H1 (cell line): ENCODE data around the gene ASAP3. TPM values are rescaled to one million over a fixed set of nuclear protein-coding genes. Genes with fewer than 3 reads are reported as not detected.

Experiments used
- CTCF ChIA-PET: fragments of 300-600 bp; sonication (Branson Sonifier 250); formaldehyde crosslinking; loops from one replicate; lab custom pipeline; 2021; ENCODE audit not compliant: partially characterized antibody; lab: Charles Lee
- POLR2A ChIA-PET: fragments of 300-600 bp; sonication (Branson Sonifier 250); formaldehyde crosslinking; loops from one replicate; lab custom pipeline; 2021; ENCODE audit warnings: inconsistent platforms; ENCODE audit not compliant: partially characterized antibody; lab: Charles Lee
- DNase-seq, 2 experiments: peaks; one replicate each; pipeline versions ENCODE4 v3.0.0 to v3.0.0-alpha.2; 2010 to 2022; ENCODE audit warnings: low spot score in 2 of 2, low read depth in 1 of 2, mixed read lengths in 1 of 2
- FAIRE-seq: peaks from 2 replicates; lab custom pipeline; 2011; peaks lifted over from hg19 to GRCh38; lab: Jason Lieb, UNC
- H2AFZ ChIP-seq: 2 replicates; pipeline ENCODE4 v1.8.1; 2012; ENCODE audit warnings: low read length, inconsistent platforms
- H2AK5ac ChIP-seq: 2 replicates; pipeline ENCODE4 v1.6.1; 2013; ENCODE audit warnings: low read depth, low read length
- H2BK120ac ChIP-seq: replicated peaks from 2 replicates; pipeline ENCODE3; 2013; ENCODE audit warnings: low read depth, low read length, inconsistent platforms
- H2BK12ac ChIP-seq: 2 replicates; pipeline ENCODE4 v1.6.1; 2013; ENCODE audit warnings: low read depth, low read length
- H2BK15ac ChIP-seq: 2 replicates; pipeline ENCODE4 v1.6.1; 2013; ENCODE audit warnings: low read length
- H2BK20ac ChIP-seq: 2 replicates; pipeline ENCODE4 v1.6.1; 2013; ENCODE audit warnings: low read length
- H2BK5ac ChIP-seq: 2 replicates; pipeline ENCODE4 v1.6.1; 2013; ENCODE audit warnings: low read depth, low read length
- H3K14ac ChIP-seq: 2 replicates; pipeline ENCODE4 v1.6.1; 2013; ENCODE audit warnings: inconsistent platforms; ENCODE audit not compliant: insufficient read length
- H3K18ac ChIP-seq: 2 replicates; pipeline ENCODE4 v1.6.1; 2013; ENCODE audit warnings: low read length; ENCODE audit errors: extremely low read depth
- H3K23ac ChIP-seq: 2 replicates; pipeline ENCODE4 v1.6.1; 2013; ENCODE audit warnings: inconsistent platforms; ENCODE audit not compliant: insufficient read length
- H3K23me2 ChIP-seq: 2 replicates; pipeline ENCODE4 v1.6.1; 2013; ENCODE audit warnings: low read depth, low read length
- H3K27ac ChIP-seq: 2 replicates; pipeline ENCODE4 v1.6.1; 2011; ENCODE audit warnings: low read depth, low read length, inconsistent platforms
- H3K27me3 ChIP-seq, 4 experiments: replicated peaks in 1 of 4; 1 replicate in 1 of 4; 2 replicates in 3 of 4; pipeline versions ENCODE4 v1.6.1 to v1.8.1; 2011 to 2013; ENCODE audit warnings: low read length in 3 of 4, mild to moderate bottlenecking in 3 of 4, inconsistent platforms in 2 of 4, mixed read lengths in 2 of 4, moderate library complexity in 1 of 4; ENCODE audit not compliant: control insufficient read depth in 3 of 4, insufficient read depth in 3 of 4; ENCODE audit errors: extremely low read depth in 1 of 4
- H3K36me3 ChIP-seq, 4 experiments: 2 replicates each; pipeline versions ENCODE4 v1.6.1 to v1.8.1; 2011 to 2013; ENCODE audit warnings: mild to moderate bottlenecking in 4 of 4, low read length in 3 of 4, moderate library complexity in 2 of 4, control low read depth in 1 of 4, inconsistent platforms in 1 of 4; ENCODE audit not compliant: insufficient read depth in 4 of 4, control insufficient read depth in 2 of 4
- H3K4ac ChIP-seq: replicated peaks from 2 replicates; pipeline ENCODE3; 2013; ENCODE audit warnings: low read length, low read depth, mixed read lengths, inconsistent platforms; ENCODE audit not compliant: insufficient read length
- H3K4me1 ChIP-seq, 4 experiments: replicated peaks in 1 of 4; 1 replicate in 1 of 4; 2 replicates in 3 of 4; pipeline versions ENCODE4 v1.6.1 to v1.8.1; 2011 to 2013; ENCODE audit warnings: low read length in 3 of 4, inconsistent platforms in 2 of 4, mixed read lengths in 1 of 4; ENCODE audit not compliant: insufficient read depth in 4 of 4, control insufficient read depth in 3 of 4
- H3K4me2 ChIP-seq, 2 experiments: 2 replicates each; pipeline versions ENCODE4 v1.6.1 to v1.8.1; 2011 to 2013; ENCODE audit warnings: low read depth in 2 of 2, low read length in 2 of 2, control low read depth in 1 of 2, inconsistent platforms in 1 of 2, mild to moderate bottlenecking in 1 of 2; ENCODE audit not compliant: insufficient read depth in 1 of 2
- H3K4me3 ChIP-seq, 4 experiments: fragments of 200-600, 300-600 bp in 1 of 4; sonication (generic), shearing (Covaris generic), sonication (Bioruptor Twin) in 1 of 4; 2 replicates each; pipeline versions ENCODE4 v1.5.1 to v1.8.1; 2011 to 2016; ENCODE audit warnings: low read length in 4 of 4, low read depth in 3 of 4, control low read depth in 2 of 4, inconsistent platforms in 2 of 4, mild to moderate bottlenecking in 2 of 4, mixed read lengths in 1 of 4, moderate library complexity in 1 of 4; ENCODE audit not compliant: insufficient read depth in 2 of 4; ENCODE audit errors: extremely low read depth in 1 of 4
- H3K56ac ChIP-seq: replicated peaks from 2 replicates; pipeline ENCODE3; 2013; ENCODE audit warnings: low read depth, mild to moderate bottlenecking, mixed read lengths, low read length, inconsistent platforms; ENCODE audit not compliant: insufficient read length
- H3K79me1 ChIP-seq: 2 replicates; pipeline ENCODE4 v1.6.1; 2013; ENCODE audit warnings: low read depth, low read length, control low read depth
- H3K79me2 ChIP-seq, 2 experiments: 2 replicates each; pipeline versions ENCODE4 v1.6.1 to v1.8.1; 2012 to 2013; ENCODE audit warnings: low read length in 2 of 2, mild to moderate bottlenecking in 2 of 2, inconsistent platforms in 1 of 2; ENCODE audit not compliant: insufficient read depth in 2 of 2, control insufficient read depth in 1 of 2
- H3K9ac ChIP-seq, 4 experiments: replicated peaks in 1 of 4; 1 replicate in 1 of 4; 2 replicates in 3 of 4; pipeline versions ENCODE4 v1.6.1 to v1.8.1; 2011 to 2013; ENCODE audit warnings: low read depth in 3 of 4, low read length in 3 of 4, control low read depth in 2 of 4, mild to moderate bottlenecking in 2 of 4, moderate library complexity in 2 of 4, inconsistent platforms in 1 of 4; ENCODE audit errors: extremely low read depth in 1 of 4
- H3K9me3 ChIP-seq, 2 experiments: 2 replicates each; pipeline versions ENCODE4 v1.6.1 to v1.8.1; 2012 to 2013; ENCODE audit warnings: mild to moderate bottlenecking in 2 of 2, moderate library complexity in 2 of 2, control low read depth in 1 of 2, inconsistent platforms in 1 of 2, low read depth in 1 of 2, low read length in 1 of 2, mixed read lengths in 1 of 2; ENCODE audit not compliant: insufficient read depth in 2 of 2
- H4K20me1 ChIP-seq, 2 experiments: replicated peaks in 1 of 2; 2 replicates each; pipeline versions ENCODE3 to v1.8.1; 2011 to 2013; ENCODE audit warnings: inconsistent platforms in 2 of 2, low read length in 2 of 2, mild to moderate bottlenecking in 1 of 2; ENCODE audit not compliant: insufficient read depth in 2 of 2, control insufficient read depth in 1 of 2
- H4K5ac ChIP-seq: 2 replicates; pipeline ENCODE4 v1.6.1; 2013; ENCODE audit warnings: low read length, low read depth, mixed read lengths, inconsistent platforms; ENCODE audit not compliant: insufficient read length
- H4K8ac ChIP-seq: 2 replicates; pipeline ENCODE4 v1.8.0; 2013; ENCODE audit warnings: mild to moderate bottlenecking, moderate library complexity, low read length, inconsistent platforms; ENCODE audit not compliant: insufficient read depth; ENCODE audit errors: extremely low read depth
- H4K91ac ChIP-seq: replicated peaks from 2 replicates; pipeline ENCODE3; 2013; ENCODE audit warnings: low read length, mixed read lengths, inconsistent platforms; ENCODE audit not compliant: insufficient read length
- BACH1 ChIP-seq: IDR thresholded peaks from 2 replicates; pipeline ENCODE4 v1.6.1; 2012; ENCODE audit warnings: low read length, improper control_type of control experiment
- BRCA1 ChIP-seq: IDR thresholded peaks from 2 replicates; pipeline ENCODE4 v1.6.1; 2012; ENCODE audit warnings: low read depth, low read length, improper control_type of control experiment
- SRF ChIP-seq: IDR thresholded peaks from 2 replicates; pipeline ENCODE4 v1.6.1; 2011; ENCODE audit warnings: mild to moderate bottlenecking, low read depth, low read length, moderate library complexity
- WGBS, 2 experiments: shearing (Covaris generic) in 1 of 2; methylation state at CpG; one replicate each; pipeline versions ENCODE4 v1.1.6 to v1.1.7; 2013 to 2015; ENCODE audit warnings: low lambda C conversion rate in 2 of 2, mixed read lengths in 2 of 2, inconsistent platforms in 1 of 2, low coverage in 1 of 2, missing lambda C conversion rate in 1 of 2; ENCODE audit not compliant: insufficient replicate concordance in 2 of 2, insufficient coverage in 1 of 2, insufficient read length in 1 of 2; ENCODE audit errors: extremely low coverage in 1 of 2, missing lambda C conversion rate in 1 of 2; 5-methylcytosine and 5-hydroxymethylcytosine counted together
- polyA plus RNA-seq, 7 experiments: library from polyadenylated mRNA; depleted of rRNA in 3 of 7; stranded (reverse) in 5 of 7; unstranded in 2 of 7; fragments of >200 nt in 5 of 7; fragments of 200-250 nt in 2 of 7; gene quantifications; 1 replicate in 5 of 7; 2 replicates in 1 of 7; 4 replicates in 1 of 7; pipeline versions ENCODE4 v1.2.1 to v1.2.3, GENCODE V29; 2011 to 2013; ENCODE audit warnings: missing spikeins in 2 of 7, mixed read lengths in 2 of 7
- total RNA-seq: library from RNA; stranded (reverse); fragmentation: NEBNext Ultra II Directional; extraction: Animal tissue kit (Norgen Biotek cat#: 25700); gene quantifications from 2 replicates; pipeline ENCODE4 v1.2.1, GENCODE V29; 2021
- TF ChIP-seq, protein P1 (sequence below): IDR thresholded peaks from 2 replicates; pipeline ENCODE4 v1.6.1; 2011; ENCODE audit warnings: low read depth, mild to moderate bottlenecking, low read length; ENCODE audit not compliant: insufficient read depth

ASAP3 gene
- total and polyA plus RNA-seq, 2 of the 8 experiments (the other 6 are each of a cell fraction or from before 2014, with no cell fraction given), result 53.1 to 58.0 TPM

DNA sequence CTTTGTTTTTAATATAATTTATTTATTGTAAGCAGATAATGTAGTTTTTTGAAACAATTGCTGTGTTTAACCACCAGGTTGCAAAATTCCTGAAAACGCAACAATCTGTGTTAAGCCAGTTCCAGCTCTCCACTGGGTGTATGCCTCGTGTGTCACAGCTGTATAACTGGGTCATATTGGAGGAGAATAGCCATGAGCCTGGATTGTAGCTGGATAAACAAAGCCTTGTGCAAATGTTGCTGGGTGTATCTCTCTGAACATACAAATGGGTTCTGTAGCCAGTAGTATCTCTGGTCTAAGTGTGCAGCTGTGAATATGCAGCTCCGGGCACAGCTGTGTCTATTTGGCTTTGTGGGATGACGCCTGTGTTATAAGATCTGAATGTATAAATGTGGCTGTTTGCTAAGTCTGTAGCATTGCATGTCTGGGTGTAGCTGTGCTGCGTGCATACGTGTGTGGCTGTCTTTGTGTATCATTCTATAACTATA, 62.2 kb downstream of the ASAP3 start:
- POLR2A ChIA-PET, result interaction anchor here (0.7 kb wide), 1 partner anchor 32 kb away, joined by 3 read pairs; no protein-coding TSS in a partner anchor
- no peak overlapping the region; a peak in 1 of 7 replicates for H3K9ac ChIP-seq

More for the DNA sequence above, 62.2 kb downstream of the ASAP3 start:
- Histone ChIP-seq H3K14ac (no peak overlapping the region), H2BK20ac (no peak overlapping the region), H3K4me3 (no peak overlapping the region), H2AK5ac (no peak overlapping the region), H3K9me3 (no peaks in the 10 kb centered on the region; a peak in 1 of 4 replicates), H3K79me1 (0 out of 2 replicates have a peak, but pooled peaks cover 3% of the 10 kb centered on the region), H2BK15ac (no peak overlapping the region), H4K91ac (no peak overlapping the region), H3K23ac (no peak overlapping the region), H4K5ac (no peak overlapping the region), H4K8ac (no peak overlapping the region), H3K23me2 (peaks cover 8% of the 10 kb centered on the region; the same call in 1 of the 2 replicates), H3K4me1 (peaks cover 1 to 11% (median 3%) of the 10 kb centered on the region in 4 experiments; a peak in 6 of 7 replicates), H2AFZ (no peak overlapping the region), H3K4ac (no peak overlapping the region), H3K56ac (no peak overlapping the region), H3K27ac (no peak overlapping the region), H2BK5ac (no peak overlapping the region), H3K36me3 (peaks cover 0 to 3% (median 0%) of the 10 kb centered on the region in 4 experiments; a peak in 2 of 8 replicates), H2BK12ac (no peak overlapping the region), H3K18ac (no peak overlapping the region), H3K79me2 (no peaks in the 10 kb centered on the region), H3K27me3 (peaks cover 83 to 100% (median 98%) of the 10 kb centered on the region in 4 experiments), H4K20me1 (peaks cover 14 to 28% of the 10 kb centered on the region in 2 experiments), H2BK120ac (no peak overlapping the region), H3K4me2 (no peak overlapping the region)
- no peak for DNase-seq
- CTCF ChIA-PET, result interaction anchor here (0.5 to 3.4 kb wide), 11 partner anchors 9 to 249 kb away, joined by 3 to 29 read pairs (median 4); no protein-coding TSS in a partner anchor
- no peak for TF ChIP-seq BRCA1
- TF ChIP-seq BACH1, result no peak
- TF ChIP-seq, protein P1, sequence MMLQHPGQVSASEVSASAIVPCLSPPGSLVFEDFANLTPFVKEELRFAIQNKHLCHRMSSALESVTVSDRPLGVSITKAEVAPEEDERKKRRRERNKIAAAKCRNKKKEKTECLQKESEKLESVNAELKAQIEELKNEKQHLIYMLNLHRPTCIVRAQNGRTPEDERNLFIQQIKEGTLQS, result no peak
- no peak for TF ChIP-seq SRF
- no peak for FAIRE-seq
- 79% methylated on average over 6 of the region's 6 CpGs; no CpG with 5 or more reads in 1 of the 2 experiments for WGBS, 2 experiments
